SK-N-MC (cell line): ENCODE results near the gene VPS39.

Experiments used
- EZH2 ChIP-seq: fragments of 200-600 bp; sonication (generic); IDR thresholded peaks from one replicate; pipeline ENCODE4 v1.6.1; 2017; ENCODE audit warnings: antibody characterized with exemption
- FOXP2 ChIP-seq: optimal IDR thresholded peaks from 2 replicates; pipeline ENCODE3; 2011; ENCODE audit warnings: mild to moderate bottlenecking, moderate library complexity; ENCODE audit not compliant: insufficient read depth; ENCODE audit errors: extremely low read length, control extremely low read depth
- POLR2AphosphoS5 ChIP-seq: IDR thresholded peaks from 2 replicates; pipeline ENCODE4 v1.6.1; 2012; ENCODE audit warnings: mild to moderate bottlenecking, low read depth, low read length, borderline replicate concordance

DNA sequence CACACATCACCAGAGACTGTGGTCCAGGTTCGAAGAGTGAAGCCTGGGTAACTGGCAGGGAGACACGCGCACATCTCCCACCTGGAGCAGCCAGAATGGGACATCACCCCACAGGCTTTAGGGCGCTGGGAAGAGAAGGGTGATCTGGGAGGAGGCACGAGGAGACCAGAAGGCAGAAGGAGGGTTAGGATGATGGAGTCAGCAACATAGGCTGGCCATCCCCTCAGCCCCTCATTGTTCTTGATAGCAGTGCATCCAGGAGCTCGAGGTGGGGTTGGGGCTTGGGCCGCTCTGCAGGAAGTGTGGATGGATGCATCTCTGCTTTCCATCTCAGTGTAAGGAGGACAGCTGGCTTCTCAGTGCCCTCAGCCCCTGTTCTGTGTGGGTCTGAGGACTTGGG lies 66.9 kb downstream of the VPS39 start:
- TF ChIP-seq POLR2AphosphoS5: no peak
- no peak for TF ChIP-seq EZH2
- no peak for TF ChIP-seq FOXP2
